Osteoblast (primary cell): Measurements from ENCODE around the gene TTC28. TPM values are rescaled to one million over a fixed set of nuclear protein-coding genes. Genes with fewer than 3 reads are reported as not detected.

ENCODE experiments used
- DNase-seq: peaks from one replicate; pipeline ENCODE4 v3.0.0; 2011; ENCODE audit warnings: low spot score, mixed read lengths; ENCODE audit not compliant: insufficient read length; ENCODE audit errors: missing footprints
- H2AFZ ChIP-seq: 2 replicates; pipeline ENCODE4 v1.6.0; 2011; ENCODE audit warnings: mild to moderate bottlenecking, low read length
- H3K27ac ChIP-seq: 2 replicates; pipeline ENCODE4 v1.5.1; 2011; ENCODE audit warnings: mild to moderate bottlenecking, low read depth, low read length, moderate library complexity
- H3K27me3 ChIP-seq: 2 replicates; pipeline ENCODE4 v1.6.0; 2012; ENCODE audit warnings: mild to moderate bottlenecking, control low read depth, inconsistent platforms, low read length, moderate library complexity; ENCODE audit not compliant: insufficient read depth
- H3K36me3 ChIP-seq: 2 replicates; pipeline ENCODE4 v1.5.1; 2011; ENCODE audit warnings: mild to moderate bottlenecking, low read length, control low read depth, moderate library complexity; ENCODE audit not compliant: insufficient read depth
- H3K4me1 ChIP-seq: 2 replicates; pipeline ENCODE4 v1.5.1; 2011; ENCODE audit warnings: mild to moderate bottlenecking, low read length, control low read depth, moderate library complexity; ENCODE audit not compliant: insufficient read depth
- H3K4me2 ChIP-seq: 2 replicates; pipeline ENCODE4 v1.6.0; 2011; ENCODE audit warnings: mild to moderate bottlenecking, low read length; ENCODE audit not compliant: insufficient read depth
- H3K4me3 ChIP-seq: fragments of 200-600 bp; sonication (generic); 3 replicates; pipeline ENCODE4 v1.5.1; 2012; ENCODE audit warnings: mild to moderate bottlenecking, low read length, inconsistent platforms; ENCODE audit not compliant: insufficient read depth
- H3K79me2 ChIP-seq: 2 replicates; pipeline ENCODE4 v1.6.0; 2012; ENCODE audit warnings: mild to moderate bottlenecking, low read length, control low read depth, inconsistent platforms; ENCODE audit not compliant: insufficient read depth
- H3K9me3 ChIP-seq: 2 replicates; pipeline ENCODE4 v1.5.1; 2011; ENCODE audit warnings: low read depth, low read length, control low read depth
- H4K20me1 ChIP-seq: 2 replicates; pipeline ENCODE4 v1.6.0; 2012; ENCODE audit warnings: mild to moderate bottlenecking, low read length, control low read depth; ENCODE audit not compliant: insufficient read depth
- CTCF ChIP-seq: IDR thresholded peaks from 2 replicates; pipeline ENCODE4 v1.5.1; 2011; ENCODE audit warnings: mild to moderate bottlenecking, low read depth, low read length, moderate library complexity; ENCODE audit errors: extremely low read depth
- total RNA-seq: library from RNA; depleted of rRNA; stranded (reverse); fragments of >200 nt; gene quantifications from 2 replicates; pipeline ENCODE4 v1.2.3, GENCODE V29; 2012

The TTC28 gene
- total RNA-seq, 1 donor: 48.1 TPM

- TF ChIP-seq CTCF: no peak
- no peak overlapping the region for H2AFZ ChIP-seq
- H3K36me3 ChIP-seq: no peaks in the 10 kb centered on the region
- no peaks in the 10 kb centered on the region for H3K27me3 ChIP-seq
- H3K9me3 ChIP-seq: no peaks in the 10 kb centered on the region
- no peak overlapping the region for H3K27ac ChIP-seq
- H3K4me2 ChIP-seq: no peak overlapping the region
- no peak for DNase-seq
- H4K20me1 ChIP-seq: no peaks in the 10 kb centered on the region
- no peak overlapping the region for H3K4me3 ChIP-seq
- no peaks in the 10 kb centered on the region for H3K79me2 ChIP-seq
- peaks cover 13% of the 10 kb centered on the region for H3K4me1 ChIP-seq
These were observed 470.9 kb downstream of the TTC28 start for GRCh38 chr22:28208787-28209186.

GRCh38 chr22:28208036-28208435, 471.6 kb downstream of the TTC28 start:
- Histone ChIP-seq H2AFZ (no peak overlapping the region), H4K20me1 (no peaks in the 10 kb centered on the region), H3K4me2 (no peak overlapping the region), H3K36me3 (no peaks in the 10 kb centered on the region), H3K9me3 (no peaks in the 10 kb centered on the region), H3K27me3 (no peaks in the 10 kb centered on the region), H3K4me3 (no peak overlapping the region), H3K27ac (no peak overlapping the region), H3K4me1 (peaks cover 13% of the 10 kb centered on the region), H3K79me2 (no peaks in the 10 kb centered on the region)
- TF ChIP-seq CTCF: no peak
- no peak for DNase-seq

- Histone ChIP-seq H4K20me1 (no peaks in the 10 kb centered on the region), H3K27ac (no peak overlapping the region), H3K27me3 (no peaks in the 10 kb centered on the region), H2AFZ (no peak overlapping the region), H3K36me3 (no peaks in the 10 kb centered on the region), H3K9me3 (no peaks in the 10 kb centered on the region), H3K79me2 (no peaks in the 10 kb centered on the region), H3K4me1 (peaks cover 13% of the 10 kb centered on the region), H3K4me3 (no peak overlapping the region), H3K4me2 (no peak overlapping the region)
- no peak for DNase-seq
- no peak for TF ChIP-seq CTCF
These were observed 472.2 kb downstream of the TTC28 start for GRCh38 chr22:28207281-28208030.

GRCh38 chr22:28205926-28206325, 473.7 kb downstream of the TTC28 start:
- Histone ChIP-seq H2AFZ (no peak overlapping the region), H3K79me2 (no peaks in the 10 kb centered on the region), H3K4me2 (no peak overlapping the region), H3K4me1 (peaks cover 13% of the 10 kb centered on the region), H3K27ac (no peak overlapping the region), H3K27me3 (no peaks in the 10 kb centered on the region), H4K20me1 (no peaks in the 10 kb centered on the region), H3K36me3 (no peaks in the 10 kb centered on the region), H3K9me3 (no peaks in the 10 kb centered on the region), H3K4me3 (no peak overlapping the region)
- DNase-seq: no peak
- no peak for TF ChIP-seq CTCF
